Gastroesophageal sphincter (tissue), 3 donors: ENCODE data around the gene NCOA3.

ENCODE experiments used
- EP300 ChIP-seq: sonication (generic); formaldehyde crosslinking; IDR thresholded peaks from one replicate; pipeline ENCODE4 v1.6.1; 2017; ENCODE audit warnings: antibody characterized with exemption, mild to moderate bottlenecking
- POLR2A ChIP-seq, 2 donors: fragments of 450-650 bp; IDR thresholded peaks; one replicate each; pipeline ENCODE4 v1.6.1; 2017; ENCODE audit warnings: antibody characterized with exemption in 2 of 2, mild to moderate bottlenecking in 2 of 2, moderate library complexity in 1 of 2
- TF ChIP-seq, protein P1 (sequence below), 4 experiments: fragments of 200-600 bp in 2 of 4; fragments of 450-650 bp in 2 of 4; sonication (generic) in 1 of 4; IDR thresholded peaks; one replicate each; pipeline ENCODE4 v1.5.1; 2017 to 2019; ENCODE audit warnings: antibody characterized with exemption in 4 of 4, mild to moderate bottlenecking in 2 of 4, moderate library complexity in 2 of 4

DNA sequence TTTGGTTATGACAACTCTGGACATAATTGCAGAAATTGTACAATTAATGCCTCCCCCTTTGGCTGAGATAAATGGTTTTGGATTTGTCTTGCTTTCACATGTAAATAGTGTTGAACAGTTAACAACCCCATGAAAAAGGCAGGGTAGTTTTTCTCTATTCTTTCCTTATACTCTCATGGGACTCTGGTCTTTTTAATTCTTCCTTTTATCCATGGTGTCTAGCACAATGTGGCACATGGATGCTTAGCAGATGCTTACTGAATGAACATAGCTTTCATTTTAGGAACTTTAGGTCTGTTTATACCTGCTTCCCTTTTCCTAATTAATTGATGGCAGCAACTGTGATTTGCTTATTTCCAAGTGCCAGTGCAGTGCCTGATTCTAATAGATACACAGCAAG is 75.6 kb downstream of the NCOA3 start:
- TF ChIP-seq POLR2A (IDR thresholded peaks at IDR 0.05) (no peak), EP300 (no peak)
- TF ChIP-seq, protein P1, sequence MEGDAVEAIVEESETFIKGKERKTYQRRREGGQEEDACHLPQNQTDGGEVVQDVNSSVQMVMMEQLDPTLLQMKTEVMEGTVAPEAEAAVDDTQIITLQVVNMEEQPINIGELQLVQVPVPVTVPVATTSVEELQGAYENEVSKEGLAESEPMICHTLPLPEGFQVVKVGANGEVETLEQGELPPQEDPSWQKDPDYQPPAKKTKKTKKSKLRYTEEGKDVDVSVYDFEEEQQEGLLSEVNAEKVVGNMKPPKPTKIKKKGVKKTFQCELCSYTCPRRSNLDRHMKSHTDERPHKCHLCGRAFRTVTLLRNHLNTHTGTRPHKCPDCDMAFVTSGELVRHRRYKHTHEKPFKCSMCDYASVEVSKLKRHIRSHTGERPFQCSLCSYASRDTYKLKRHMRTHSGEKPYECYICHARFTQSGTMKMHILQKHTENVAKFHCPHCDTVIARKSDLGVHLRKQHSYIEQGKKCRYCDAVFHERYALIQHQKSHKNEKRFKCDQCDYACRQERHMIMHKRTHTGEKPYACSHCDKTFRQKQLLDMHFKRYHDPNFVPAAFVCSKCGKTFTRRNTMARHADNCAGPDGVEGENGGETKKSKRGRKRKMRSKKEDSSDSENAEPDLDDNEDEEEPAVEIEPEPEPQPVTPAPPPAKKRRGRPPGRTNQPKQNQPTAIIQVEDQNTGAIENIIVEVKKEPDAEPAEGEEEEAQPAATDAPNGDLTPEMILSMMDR (IDR thresholded peaks at IDR 0.05): no peak
